ENCODE data around the gene ARL2BP. TPM values are rescaled to one million over a fixed set of nuclear protein-coding genes. Genes with fewer than 3 reads are reported as not detected.
A peak's percentile ranks its signal among the peaks of the same experiment; 100 is the strongest.

ARL2BP gene
- total and polyA plus RNA-seq, 7 experiments from 2014 or later, result 32.6 to 166 (median 56.9) TPM

- no peaks in the 10 kb centered on the region for H3K4me1 ChIP-seq (ENCODE audit: control insufficient read depth in 2 of 2, insufficient read depth in 2 of 2, low read length in 2 of 2)
- peaks cover 0 to 38% (median 18%) of the 10 kb centered on the region in 5 donors for H3K36me3 Mint-ChIP-seq
- CTCF ChIA-PET, result no interaction called here
- peaks cover 4 to 19% (median 8%) of the 10 kb centered on the region in 7 donors for H3K4me1 Mint-ChIP-seq
- POLR2A ChIA-PET, result no interaction called here
- H3K9me3 ChIP-seq (ENCODE audit: control insufficient read depth in 2 of 3, low read length in 3 of 3), result no peaks in the 10 kb centered on the region
- peaks cover 7 to 31% (median 8%) of the 10 kb centered on the region in 3 experiments for H3K36me3 ChIP-seq (ENCODE audit: control insufficient read depth in 2 of 3, insufficient read depth in 3 of 3, low read length in 3 of 3)
- peak overlapping the region in 2 of 9 donors; percentile 6 to 31 for H3K27ac Mint-ChIP-seq
- no peaks in the 10 kb centered on the region for H3K27me3 ChIP-seq (ENCODE audit: control insufficient read depth in 2 of 2, insufficient read depth in 2 of 2, low read length in 2 of 2)
- H3K27me3 Mint-ChIP-seq, result no peaks in the 10 kb centered on the region
- ATAC-seq (no peak), DNase-seq (no peak)
- no peak overlapping the region for H3K4me3 ChIP-seq (ENCODE audit: low read length)
- H3K9me3 Mint-ChIP-seq, result no peaks in the 10 kb centered on the region
- no peak overlapping the region for H3K27ac ChIP-seq (ENCODE audit: low read depth, low read length)
- no peak overlapping the region for H3K4me3 Mint-ChIP-seq
- intact Hi-C loops (cut with micrococcal nuclease), result no loop called here
Measured at GRCh38 chr16:57203451-57203850, 41.6 kb upstream of the ARL2BP start.

GRCh38 chr16:57204675-57205074 is 40.4 kb upstream of the ARL2BP start:
- Histone ChIP-seq H3K4me3 (ENCODE audit: low read length) (no peak overlapping the region), H3K4me1 (ENCODE audit: control insufficient read depth in 2 of 2, insufficient read depth in 2 of 2, low read length in 2 of 2) (no peaks in the 10 kb centered on the region), H3K36me3 (ENCODE audit: control insufficient read depth in 2 of 3, insufficient read depth in 3 of 3, low read length in 3 of 3) (peaks cover 7 to 43% (median 8%) of the 10 kb centered on the region in 3 experiments), H3K27me3 (ENCODE audit: control insufficient read depth in 2 of 2, insufficient read depth in 2 of 2, low read length in 2 of 2) (no peaks in the 10 kb centered on the region), H3K27ac (ENCODE audit: low read depth, low read length) (no peak overlapping the region), H3K9me3 (ENCODE audit: control insufficient read depth in 2 of 3, low read length in 3 of 3) (no peaks in the 10 kb centered on the region)
- H3K4me1 Mint-ChIP-seq, result peaks cover 0 to 13% (median 6%) of the 10 kb centered on the region in 7 donors
- CTCF ChIA-PET, result no interaction called here
- ATAC-seq (no peak), DNase-seq (no peak)
- intact Hi-C loops (cut with micrococcal nuclease), result no loop called here
- H3K4me3 Mint-ChIP-seq, result no peak overlapping the region
- peaks cover 0 to 39% (median 18%) of the 10 kb centered on the region in 5 donors for H3K36me3 Mint-ChIP-seq
- no peaks in the 10 kb centered on the region for H3K27me3 Mint-ChIP-seq
- POLR2A ChIA-PET, result no interaction called here
- H3K27ac Mint-ChIP-seq, result no peak overlapping the region
- no peaks in the 10 kb centered on the region for H3K9me3 Mint-ChIP-seq

GRCh38 chr16:57208926-57209325 is 36.1 kb upstream of the ARL2BP start:
- no peak overlapping the region for H3K27ac Mint-ChIP-seq
- no peak for ATAC-seq
- intact Hi-C loops (cut with micrococcal nuclease), result no loop called here
- ChIA-PET CTCF (interaction anchor here (0.6 to 0.7 kb wide), 2 partner anchors 39 to 92 kb away, joined by 3 read pairs; no protein-coding TSS in a partner anchor), POLR2A (no interaction called here)
- H3K27me3 ChIP-seq (ENCODE audit: control insufficient read depth in 2 of 2, insufficient read depth in 2 of 2, low read length in 2 of 2), result no peaks in the 10 kb centered on the region
- no peaks in the 10 kb centered on the region for H3K9me3 Mint-ChIP-seq
- no peak overlapping the region for H3K4me3 Mint-ChIP-seq
- no peak overlapping the region for H3K27ac ChIP-seq (ENCODE audit: low read depth, low read length)
- peaks cover 18 to 66% (median 20%) of the 10 kb centered on the region in 3 experiments for H3K36me3 ChIP-seq (ENCODE audit: control insufficient read depth in 2 of 3, insufficient read depth in 3 of 3, low read length in 3 of 3)
- H3K4me1 Mint-ChIP-seq, result peaks cover 0 to 4% (median 0%) of the 10 kb centered on the region in 7 donors
- H3K27me3 Mint-ChIP-seq, result no peaks in the 10 kb centered on the region
- H3K4me1 ChIP-seq (ENCODE audit: control insufficient read depth in 2 of 2, insufficient read depth in 2 of 2, low read length in 2 of 2), result no peaks in the 10 kb centered on the region
- no peak for DNase-seq
- H3K9me3 ChIP-seq (ENCODE audit: control insufficient read depth in 2 of 3, low read length in 3 of 3), result no peaks in the 10 kb centered on the region
- H3K36me3 Mint-ChIP-seq, result peaks cover 0 to 52% (median 28%) of the 10 kb centered on the region in 5 donors
- no peak overlapping the region for H3K4me3 ChIP-seq (ENCODE audit: low read length)

- H3K4me1 ChIP-seq (ENCODE audit: control insufficient read depth in 2 of 2, insufficient read depth in 2 of 2, low read length in 2 of 2), result no peaks in the 10 kb centered on the region
- Mint-ChIP-seq H3K9me3 (peaks cover 0 to 4% (median 0%) of the 10 kb centered on the region in 11 donors), H3K36me3 (peaks cover 2 to 61% (median 34%) of the 10 kb centered on the region in 5 donors), H3K27ac (no peak overlapping the region), H3K4me3 (no peak overlapping the region), H3K27me3 (no peaks in the 10 kb centered on the region), H3K4me1 (peaks cover 0 to 4% (median 0%) of the 10 kb centered on the region in 7 donors)
- no peaks in the 10 kb centered on the region for H3K27me3 ChIP-seq (ENCODE audit: control insufficient read depth in 2 of 2, insufficient read depth in 2 of 2, low read length in 2 of 2)
- H3K27ac ChIP-seq (ENCODE audit: low read depth, low read length), result no peak overlapping the region
- H3K4me3 ChIP-seq (ENCODE audit: low read length), result no peak overlapping the region
- CTCF ChIA-PET, result interaction anchor here (0.7 kb wide), 1 partner anchor 92 kb away, joined by 3 read pairs; no protein-coding TSS in a partner anchor
- DNase-seq, result no peak
- peaks cover 22 to 69% (median 24%) of the 10 kb centered on the region in 3 experiments for H3K36me3 ChIP-seq (ENCODE audit: control insufficient read depth in 2 of 3, insufficient read depth in 3 of 3, low read length in 3 of 3)
- no peaks in the 10 kb centered on the region for H3K9me3 ChIP-seq (ENCODE audit: control insufficient read depth in 2 of 3, low read length in 3 of 3)
- intact Hi-C loops (cut with micrococcal nuclease), result no loop called here
- ATAC-seq, result no peak
- POLR2A ChIA-PET, result no interaction called here
Measured at GRCh38 chr16:57209780-57210179, 35.3 kb upstream of the ARL2BP start.

- H3K36me3 ChIP-seq (ENCODE audit: control insufficient read depth in 2 of 3, insufficient read depth in 3 of 3, low read length in 3 of 3), result peaks cover 32 to 79% (median 40%) of the 10 kb centered on the region in 3 experiments
- ATAC-seq, result no peak
- no peak overlapping the region for H3K4me3 Mint-ChIP-seq
- POLR2A ChIA-PET, result interaction anchor here (0.5 to 1.2 kb wide), 4 partner anchors 9 to 276 kb away, joined by 3 to 6 read pairs (median 3); partner anchors contain the start of gene POLR2C
- no peaks in the 10 kb centered on the region for H3K27me3 ChIP-seq (ENCODE audit: control insufficient read depth in 2 of 2, insufficient read depth in 2 of 2, low read length in 2 of 2)
- peaks cover 10 to 36% (median 17%) of the 10 kb centered on the region in 11 donors for H3K9me3 Mint-ChIP-seq
- H3K27ac Mint-ChIP-seq, result peak overlapping the region in 1 of 9 donors; percentile 22
- no peak for DNase-seq
- H3K27me3 Mint-ChIP-seq, result no peaks in the 10 kb centered on the region
- intact Hi-C loops (cut with micrococcal nuclease), result no loop called here
- H3K4me1 Mint-ChIP-seq, result peaks cover 0 to 5% (median 0%) of the 10 kb centered on the region in 7 donors
- no peak overlapping the region for H3K27ac ChIP-seq (ENCODE audit: low read depth, low read length)
- CTCF ChIA-PET, result no interaction called here
- H3K36me3 Mint-ChIP-seq, result peaks cover 23 to 74% (median 64%) of the 10 kb centered on the region in 5 donors
- H3K9me3 ChIP-seq (ENCODE audit: control insufficient read depth in 2 of 3, low read length in 3 of 3), result peaks cover 0 to 22% (median 4%) of the 10 kb centered on the region in 3 experiments
- H3K4me3 ChIP-seq (ENCODE audit: low read length), result no peak overlapping the region
- no peaks in the 10 kb centered on the region for H3K4me1 ChIP-seq (ENCODE audit: control insufficient read depth in 2 of 2, insufficient read depth in 2 of 2, low read length in 2 of 2)
Measured at GRCh38 chr16:57213462-57213861, 31.6 kb upstream of the ARL2BP start.

- Histone ChIP-seq H3K4me1 (ENCODE audit: control insufficient read depth in 2 of 2, insufficient read depth in 2 of 2, low read length in 2 of 2) (no peaks in the 10 kb centered on the region), H3K27me3 (ENCODE audit: control insufficient read depth in 2 of 2, insufficient read depth in 2 of 2, low read length in 2 of 2) (no peaks in the 10 kb centered on the region), H3K4me3 (ENCODE audit: low read length) (no peak overlapping the region), H3K27ac (ENCODE audit: low read depth, low read length) (no peak overlapping the region), H3K36me3 (ENCODE audit: control insufficient read depth in 2 of 3, insufficient read depth in 3 of 3, low read length in 3 of 3) (peaks cover 30 to 76% (median 49%) of the 10 kb centered on the region in 3 experiments), H3K9me3 (ENCODE audit: control insufficient read depth in 2 of 3, low read length in 3 of 3) (peaks cover 0 to 22% (median 4%) of the 10 kb centered on the region in 3 experiments)
- Mint-ChIP-seq H3K36me3 (peaks cover 40 to 89% (median 87%) of the 10 kb centered on the region in 5 donors), H3K27ac (no peak overlapping the region), H3K4me3 (no peak overlapping the region), H3K27me3 (no peaks in the 10 kb centered on the region), H3K9me3 (peaks cover 11 to 46% (median 20%) of the 10 kb centered on the region in 11 donors), H3K4me1 (peaks cover 0 to 14% (median 0%) of the 10 kb centered on the region in 7 donors)
- CTCF ChIA-PET, result no interaction called here
- ATAC-seq, result no peak
- intact Hi-C loops (cut with micrococcal nuclease), result no loop called here
- POLR2A ChIA-PET, result no interaction called here
- no peak for DNase-seq
Measured at GRCh38 chr16:57216968-57217367, 28.1 kb upstream of the ARL2BP start.

GRCh38 chr16:57223057-57223456 is 22.0 kb upstream of the ARL2BP start:
- Histone ChIP-seq H3K9me3 (ENCODE audit: control insufficient read depth in 2 of 3, low read length in 3 of 3) (no peaks in the 10 kb centered on the region), H3K4me1 (ENCODE audit: control insufficient read depth in 2 of 2, insufficient read depth in 2 of 2, low read length in 2 of 2) (no peaks in the 10 kb centered on the region), H3K4me3 (ENCODE audit: low read length) (no peak overlapping the region), H3K36me3 (ENCODE audit: control insufficient read depth in 2 of 3, insufficient read depth in 3 of 3, low read length in 3 of 3) (peaks cover 16 to 80% (median 27%) of the 10 kb centered on the region in 3 experiments), H3K27ac (ENCODE audit: low read depth, low read length) (no peak overlapping the region), H3K27me3 (ENCODE audit: control insufficient read depth in 2 of 2, insufficient read depth in 2 of 2, low read length in 2 of 2) (no peaks in the 10 kb centered on the region)
- peaks cover 0 to 14% (median 5%) of the 10 kb centered on the region in 11 donors for H3K9me3 Mint-ChIP-seq
- ATAC-seq (no peak), DNase-seq (no peak)
- intact Hi-C loops (cut with micrococcal nuclease), result no loop called here
- no peaks in the 10 kb centered on the region for H3K27me3 Mint-ChIP-seq
- H3K4me3 Mint-ChIP-seq, result no peak overlapping the region
- POLR2A ChIA-PET, result interaction anchor here (1.7 kb wide), 1 partner anchor 10 kb away, joined by 3 read pairs; no protein-coding TSS in a partner anchor
- CTCF ChIA-PET, result interaction anchor here (0.6 to 1.4 kb wide), 3 partner anchors 40 to 296 kb away, joined by 3 to 4 read pairs (median 3); no protein-coding TSS in a partner anchor
- H3K27ac Mint-ChIP-seq, result peak overlapping the region in 1 of 9 donors; percentile 1
- peaks cover 35 to 78% (median 51%) of the 10 kb centered on the region in 5 donors for H3K36me3 Mint-ChIP-seq
- H3K4me1 Mint-ChIP-seq, result peaks cover 0 to 9% (median 0%) of the 10 kb centered on the region in 7 donors
